Measurements from ENCODE around the gene S100A6.
"Not testable (repeated sequence)": the region's sequence is repeated elsewhere in the genome, so short reads cannot be mapped to it uniquely, and the experiment has no call there.

S100A6 gene

GRCh38 chr1:153565529-153566374, 30.0 kb upstream of the S100A6 start, which contains the start of gene S100A2:
TSS of gene S100A2 (minus strand) at chr1:153565844. CDS start at chr1:153563877, 1,967 bp downstream.
- DNase-seq: peak; percentile 79
- no peaks in the 10 kb centered on the region for H3K36me3 ChIP-seq
- TF ChIP-seq CTCF (IDR thresholded peaks at IDR 0.05; ENCODE audit: low read depth, low read length): no peak
- H3K27me3 ChIP-seq: no peaks in the 10 kb centered on the region
- H3K4me1 ChIP-seq: peaks cover 34% of the 10 kb centered on the region
- H3K9me3 ChIP-seq: no peaks in the 10 kb centered on the region
- H3K4me3 ChIP-seq (ENCODE audit: low read depth, low read length): no peak within 1 kb of the TSS

- no peaks in the 10 kb centered on the region for H3K9me3 ChIP-seq
- no peak overlapping the region for H3K4me3 ChIP-seq (ENCODE audit: low read depth, low read length)
- no peaks in the 10 kb centered on the region for H3K27me3 ChIP-seq
- no peak for DNase-seq
- TF ChIP-seq CTCF (IDR thresholded peaks at IDR 0.05; ENCODE audit: low read depth, low read length): no peak
- H3K36me3 ChIP-seq: no peaks in the 10 kb centered on the region
- peaks cover 31% of the 10 kb centered on the region for H3K4me1 ChIP-seq
Measured at GRCh38 chr1:153563991-153564390, 28.2 kb upstream of the S100A6 start.

GRCh38 chr1:153563483-153563901, 27.7 kb upstream of the S100A6 start:
- H3K4me3 ChIP-seq (ENCODE audit: low read depth, low read length): no peak overlapping the region
- no peak for DNase-seq
- peaks cover 27% of the 10 kb centered on the region for H3K4me1 ChIP-seq
- no peaks in the 10 kb centered on the region for H3K27me3 ChIP-seq
- no peaks in the 10 kb centered on the region for H3K9me3 ChIP-seq
- no peak for TF ChIP-seq CTCF (IDR thresholded peaks at IDR 0.05; ENCODE audit: low read depth, low read length)
- no peaks in the 10 kb centered on the region for H3K36me3 ChIP-seq

- DNase-seq; H3K36me3 ChIP-seq; H3K9me3 ChIP-seq; H3K27me3 ChIP-seq; H3K4me3 ChIP-seq (ENCODE audit: low read depth, low read length): not testable (repeated sequence)
- H3K4me1 ChIP-seq: peaks cover 13% of the 10 kb centered on the region
Measured at GRCh38 chr1:153562021-153562420, 26.2 kb upstream of the S100A6 start.

- no peaks in the 10 kb centered on the region for H3K27me3 ChIP-seq
- no peak for DNase-seq
- H3K9me3 ChIP-seq: no peaks in the 10 kb centered on the region
- H3K36me3 ChIP-seq: no peaks in the 10 kb centered on the region
- TF ChIP-seq CTCF (IDR thresholded peaks at IDR 0.05; ENCODE audit: low read depth, low read length): no peak
- no peak overlapping the region for H3K4me3 ChIP-seq (ENCODE audit: low read depth, low read length)
- peaks cover 9% of the 10 kb centered on the region for H3K4me1 ChIP-seq
Measured at GRCh38 chr1:153561466-153561985, 25.7 kb upstream of the S100A6 start.

- Histone ChIP-seq H3K36me3 (no peaks in the 10 kb centered on the region), H3K4me3 (ENCODE audit: low read depth, low read length) (no peak overlapping the region), H3K9me3 (no peaks in the 10 kb centered on the region), H3K27me3 (no peaks in the 10 kb centered on the region), H3K4me1 (peaks cover 7% of the 10 kb centered on the region)
- no peak for TF ChIP-seq CTCF (IDR thresholded peaks at IDR 0.05; ENCODE audit: low read depth, low read length)
- DNase-seq: no peak
Measured at GRCh38 chr1:153560771-153561465, 25.1 kb upstream of the S100A6 start.
